ENCODE measurements around the gene LRP6.

GRCh38 chr12:12209675-12210074 lies 57.2 kb downstream of the LRP6 start:
- TF ChIP-seq, protein P1, sequence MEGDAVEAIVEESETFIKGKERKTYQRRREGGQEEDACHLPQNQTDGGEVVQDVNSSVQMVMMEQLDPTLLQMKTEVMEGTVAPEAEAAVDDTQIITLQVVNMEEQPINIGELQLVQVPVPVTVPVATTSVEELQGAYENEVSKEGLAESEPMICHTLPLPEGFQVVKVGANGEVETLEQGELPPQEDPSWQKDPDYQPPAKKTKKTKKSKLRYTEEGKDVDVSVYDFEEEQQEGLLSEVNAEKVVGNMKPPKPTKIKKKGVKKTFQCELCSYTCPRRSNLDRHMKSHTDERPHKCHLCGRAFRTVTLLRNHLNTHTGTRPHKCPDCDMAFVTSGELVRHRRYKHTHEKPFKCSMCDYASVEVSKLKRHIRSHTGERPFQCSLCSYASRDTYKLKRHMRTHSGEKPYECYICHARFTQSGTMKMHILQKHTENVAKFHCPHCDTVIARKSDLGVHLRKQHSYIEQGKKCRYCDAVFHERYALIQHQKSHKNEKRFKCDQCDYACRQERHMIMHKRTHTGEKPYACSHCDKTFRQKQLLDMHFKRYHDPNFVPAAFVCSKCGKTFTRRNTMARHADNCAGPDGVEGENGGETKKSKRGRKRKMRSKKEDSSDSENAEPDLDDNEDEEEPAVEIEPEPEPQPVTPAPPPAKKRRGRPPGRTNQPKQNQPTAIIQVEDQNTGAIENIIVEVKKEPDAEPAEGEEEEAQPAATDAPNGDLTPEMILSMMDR (conservative IDR thresholded peaks at IDR 0.05 in 1 of 2, IDR thresholded peaks at IDR 0.05 in 1 of 2; ENCODE audit: low read depth in 1 of 2, low read length in 2 of 2): no peak
- no peak for TF ChIP-seq EZH2 (IDR thresholded peaks at IDR 0.05; ENCODE audit: low read length, missing control alignments)
